Activated T-cell treated with anti-CD3 and anti-CD28 coated beads, Interleukin-2, amount 50 U/mL, for 1 hour (primary cell): Measurements from ENCODE around the gene KCNA3.

ENCODE experiments used
- DNase-seq: peaks from one replicate; pipeline ENCODE4 v3.0.0-alpha.2; 2020

KCNA3 gene

DNA sequence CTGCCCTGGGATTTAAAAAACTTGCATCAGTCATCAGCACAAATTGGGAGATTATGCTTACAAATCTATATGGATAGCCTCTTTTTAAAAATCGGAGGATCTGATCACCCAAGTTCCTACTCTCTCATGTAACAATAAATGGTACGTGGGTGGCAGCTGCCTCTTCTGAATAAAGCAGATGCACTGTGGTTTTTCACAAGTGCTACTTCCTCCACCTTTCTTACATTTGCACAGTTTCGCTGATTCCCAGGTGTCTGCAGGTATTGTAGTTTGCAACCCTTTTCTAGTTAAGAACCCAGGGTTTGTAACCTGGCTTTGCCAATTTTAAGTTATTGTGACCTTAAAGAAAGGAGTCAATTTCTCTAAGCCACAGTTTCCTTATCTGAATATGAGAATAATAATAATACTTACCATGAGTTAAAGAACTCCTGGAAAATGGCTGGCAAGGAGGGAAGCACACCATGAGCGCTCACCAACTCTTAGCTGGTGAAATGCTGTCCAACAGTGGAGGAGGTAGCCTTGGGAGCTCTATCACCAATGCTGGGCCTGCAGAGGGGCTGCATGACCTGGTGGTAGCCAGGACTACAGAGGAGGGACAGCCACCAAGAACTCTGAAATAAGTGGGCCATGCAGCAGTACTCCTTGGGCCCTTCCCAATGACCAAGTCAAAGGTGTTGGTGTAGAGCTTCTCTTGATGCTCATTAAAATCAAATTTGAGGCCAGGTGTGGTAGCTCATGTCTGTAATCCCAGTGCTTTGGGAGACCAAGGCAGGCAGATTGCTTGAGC is 38.4 kb downstream of the KCNA3 start:
- DNase-seq: no peak

DNA sequence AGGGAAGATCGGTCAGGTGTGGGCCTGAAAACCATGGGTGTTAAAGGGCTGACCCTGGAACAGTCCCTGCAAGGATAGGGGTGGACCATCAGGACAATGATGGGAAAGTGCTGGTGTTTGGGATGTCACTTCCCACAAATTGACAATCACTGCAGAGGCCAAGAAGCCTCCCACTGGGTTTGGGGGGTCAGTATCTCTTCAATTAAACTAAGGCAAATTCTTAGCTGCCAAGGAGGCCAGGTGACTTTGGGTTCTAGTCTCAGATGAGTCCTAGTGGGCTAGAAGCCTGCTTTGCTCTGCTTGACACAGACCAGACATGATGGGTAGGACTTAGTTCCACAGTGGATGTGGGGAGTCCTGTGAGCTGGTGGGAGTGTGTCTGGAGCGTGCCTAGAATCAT is 39.3 kb downstream of the KCNA3 start:
- DNase-seq: no peak

DNA sequence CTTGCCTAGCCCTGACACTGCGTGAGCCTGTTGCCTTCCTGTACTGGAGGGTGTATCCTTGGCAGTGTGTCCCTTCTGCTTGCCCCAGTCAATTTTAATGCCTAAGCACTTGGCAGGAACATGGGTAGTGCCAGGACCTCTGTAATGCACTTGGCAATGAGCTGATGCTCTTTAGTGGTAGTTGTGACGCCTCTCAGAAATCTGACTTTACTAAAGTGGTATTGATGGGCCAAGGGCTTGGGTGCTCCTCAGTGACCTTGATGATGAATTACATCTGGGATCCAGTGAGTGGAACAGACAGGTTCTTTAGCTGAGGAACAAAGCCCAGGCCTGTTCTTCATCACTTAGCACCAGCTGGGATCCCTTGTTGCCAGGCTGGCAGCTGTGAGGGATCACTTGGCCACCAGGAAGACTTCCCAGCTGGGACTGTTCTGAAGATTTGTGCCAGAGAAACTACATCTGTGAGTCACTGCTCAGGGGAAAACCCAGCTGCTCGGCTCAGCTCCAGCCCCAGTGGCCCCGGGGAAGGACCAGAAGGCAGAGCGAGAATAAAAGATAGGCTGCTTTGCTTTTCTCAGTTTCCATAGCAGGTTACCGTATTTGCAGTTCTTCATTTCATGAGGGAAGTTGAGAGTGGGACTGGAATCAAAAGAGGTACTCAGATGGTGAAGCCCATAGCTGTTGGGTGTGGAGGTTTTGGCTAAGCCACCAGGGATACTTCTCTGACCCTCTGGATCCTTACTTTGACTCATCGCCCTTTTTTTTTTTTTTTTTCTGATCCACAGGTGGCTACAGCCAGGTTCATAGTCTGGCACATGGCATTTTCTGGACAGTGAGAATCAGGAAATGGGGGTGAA is 40.1 kb downstream of the KCNA3 start:
- DNase-seq: peak; percentile 68

DNA sequence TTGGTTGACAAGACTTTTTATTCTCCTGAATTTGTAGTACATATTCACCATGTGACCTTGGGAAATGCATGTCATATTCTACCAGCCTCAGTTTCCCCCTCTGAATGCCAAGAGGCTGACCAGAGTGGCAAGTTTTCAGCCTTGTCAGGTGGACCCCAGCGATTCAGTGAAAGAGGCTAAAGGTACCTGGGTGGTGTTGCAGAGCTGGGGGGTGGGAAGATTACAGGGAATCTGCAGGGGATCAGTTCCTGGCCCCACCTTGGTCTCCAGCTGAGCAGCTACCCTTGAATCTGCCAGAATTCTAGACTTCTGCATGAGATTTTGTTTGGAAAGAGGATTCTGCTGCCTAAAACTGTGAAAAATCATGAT is 40.7 kb downstream of the KCNA3 start:
- no peak for DNase-seq

DNA sequence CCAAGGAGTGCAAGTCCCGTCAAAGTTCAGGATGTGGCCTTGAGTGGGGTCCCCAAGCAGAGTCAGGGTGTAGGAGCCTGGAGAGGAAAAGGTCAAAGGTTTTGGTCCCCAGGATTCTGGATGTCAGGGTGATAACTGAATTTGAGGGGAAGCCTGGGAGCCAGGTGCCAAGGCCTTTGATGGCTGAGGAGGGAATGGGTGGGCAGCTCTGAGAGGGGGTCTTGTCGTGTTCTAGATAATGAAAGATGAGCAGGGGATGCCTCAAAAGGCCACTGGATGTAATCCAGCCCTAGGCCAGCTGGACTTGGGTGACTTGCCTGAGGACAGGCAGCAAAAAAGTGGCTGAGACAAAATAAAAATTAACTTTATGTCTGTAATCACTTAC is 41.1 kb downstream of the KCNA3 start:
- no peak for DNase-seq

DNA sequence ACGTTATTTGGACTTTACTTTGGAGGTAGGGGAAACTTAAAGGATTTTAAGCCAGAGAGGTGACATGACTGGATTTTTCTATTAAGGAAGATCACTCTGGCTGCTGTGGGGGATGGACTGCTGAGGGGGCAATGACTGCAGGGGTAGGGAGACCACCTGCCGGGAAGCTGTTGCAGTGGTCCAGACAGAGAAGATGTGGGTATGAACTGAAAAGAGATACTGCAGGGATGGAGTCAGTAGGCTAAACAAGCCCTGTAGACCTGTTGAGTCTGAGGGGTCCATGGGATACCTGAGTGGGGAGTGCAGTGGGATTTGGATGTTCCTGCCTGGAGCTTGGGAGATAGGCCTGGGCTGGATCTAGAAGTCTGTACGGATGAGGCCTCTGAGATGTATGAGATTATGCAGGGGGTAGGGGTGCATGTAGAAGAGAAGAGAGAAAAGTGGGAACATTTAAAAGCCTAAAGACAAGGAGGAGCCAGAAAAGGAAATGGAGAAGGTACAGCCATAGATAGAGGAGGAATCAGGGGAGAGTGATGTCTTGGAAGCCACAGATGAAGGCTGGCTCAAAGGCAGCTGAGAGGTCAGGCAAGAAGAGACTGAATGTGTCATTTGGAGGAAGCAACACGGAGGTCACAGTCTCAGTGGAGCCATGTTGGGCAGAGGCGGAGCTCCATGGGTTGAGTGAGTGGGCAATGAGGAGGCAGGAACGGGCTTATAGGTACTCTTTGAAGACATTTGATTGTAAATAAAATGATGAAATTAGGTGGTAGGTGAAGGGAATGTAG is 42.7 kb downstream of the KCNA3 start:
- DNase-seq: no peak

DNA sequence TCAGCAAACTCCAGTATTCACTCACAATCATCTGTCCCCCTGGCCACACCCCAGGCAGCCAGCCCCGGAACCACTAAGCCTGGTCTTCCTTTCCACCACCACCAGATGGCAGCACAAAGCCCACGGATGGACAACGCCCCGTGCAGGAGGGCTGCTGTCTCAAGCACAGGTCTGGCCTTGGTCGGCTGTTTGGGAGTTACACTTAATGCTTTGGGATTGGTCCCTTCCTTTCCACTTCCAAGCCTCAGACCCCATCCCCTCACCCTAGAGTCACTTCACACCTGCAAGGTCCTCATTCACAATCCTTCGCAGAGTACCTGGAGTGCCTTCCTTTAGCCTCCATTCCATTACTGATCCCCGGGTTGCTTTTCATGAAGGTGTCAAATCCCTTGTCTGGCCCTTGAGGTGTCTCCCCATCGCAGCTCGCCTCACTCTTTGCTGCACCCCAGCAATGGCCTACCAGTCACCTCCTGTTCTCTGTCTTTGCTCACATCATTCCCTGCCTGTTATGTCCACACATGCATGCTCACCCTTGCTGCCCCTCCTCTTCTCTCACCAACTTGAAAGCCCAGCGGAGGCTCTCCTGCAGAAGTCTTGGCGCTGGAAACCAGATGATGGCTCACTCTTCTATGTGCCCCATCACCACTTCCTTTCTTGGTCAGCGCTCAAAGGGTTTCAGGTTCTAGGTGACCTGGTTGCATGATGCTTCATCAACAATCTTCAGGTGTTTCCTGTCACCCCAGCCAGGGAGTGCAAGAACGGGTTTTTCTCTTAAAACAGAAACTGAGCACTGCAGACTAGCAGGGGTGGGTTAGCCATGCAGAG is 43.7 kb downstream of the KCNA3 start:
- DNase-seq: peak; percentile 83

DNA sequence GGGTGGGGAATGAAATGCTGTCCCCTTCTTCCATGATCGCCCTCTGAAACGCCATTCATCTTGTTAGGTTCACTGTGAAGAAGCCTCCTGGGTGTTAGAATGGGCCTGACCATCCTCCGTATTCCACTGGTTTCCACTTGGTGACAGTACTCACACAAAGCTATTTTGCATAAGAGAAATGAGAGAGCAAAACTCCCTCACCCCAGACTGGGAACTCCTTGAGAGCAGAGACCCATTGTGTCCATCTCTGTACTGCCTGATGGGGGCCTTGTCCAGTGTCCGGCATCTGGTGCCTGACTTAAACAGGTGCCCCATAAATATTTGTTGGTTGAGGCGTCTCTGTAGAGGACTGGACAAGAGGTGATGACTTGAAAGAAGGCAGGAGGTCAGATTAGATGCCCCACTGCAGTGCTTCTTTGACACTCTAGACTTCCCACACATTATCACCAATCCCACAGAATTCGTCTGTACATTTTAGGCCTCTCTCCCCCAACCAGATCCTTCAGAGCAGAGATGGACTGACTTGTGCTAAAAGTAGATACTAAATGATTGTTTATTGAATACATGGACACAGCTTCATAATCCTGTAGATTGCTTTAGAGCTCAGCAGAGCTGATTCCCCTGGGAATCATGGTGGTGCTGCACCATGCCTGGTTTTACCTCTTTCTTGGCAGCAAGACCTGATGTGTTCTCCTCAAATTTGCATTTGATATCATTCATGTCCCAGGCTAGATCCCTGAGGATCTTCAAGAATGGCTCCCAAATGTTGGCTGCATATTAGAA is 46.2 kb downstream of the KCNA3 start:
- no peak for DNase-seq

DNA sequence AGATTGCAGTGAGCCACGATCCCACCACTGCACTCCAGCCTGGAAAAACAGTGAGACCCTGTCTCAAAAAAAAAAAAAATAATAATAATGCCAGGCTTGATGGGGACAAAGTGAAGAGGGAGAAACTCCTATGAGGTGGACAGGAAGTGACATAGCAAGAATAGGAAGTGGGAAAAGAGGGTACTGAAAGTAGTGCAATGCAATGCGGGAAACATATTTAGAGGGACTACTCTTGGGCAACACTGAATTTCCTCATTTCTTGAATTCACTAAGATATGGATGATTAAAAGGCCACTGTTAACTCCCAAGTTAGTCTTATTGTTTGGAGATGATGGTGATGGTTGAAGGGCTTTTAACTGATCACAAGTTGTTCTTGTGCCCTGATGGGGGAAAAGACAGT is 47.0 kb downstream of the KCNA3 start:
- DNase-seq: no peak

DNA sequence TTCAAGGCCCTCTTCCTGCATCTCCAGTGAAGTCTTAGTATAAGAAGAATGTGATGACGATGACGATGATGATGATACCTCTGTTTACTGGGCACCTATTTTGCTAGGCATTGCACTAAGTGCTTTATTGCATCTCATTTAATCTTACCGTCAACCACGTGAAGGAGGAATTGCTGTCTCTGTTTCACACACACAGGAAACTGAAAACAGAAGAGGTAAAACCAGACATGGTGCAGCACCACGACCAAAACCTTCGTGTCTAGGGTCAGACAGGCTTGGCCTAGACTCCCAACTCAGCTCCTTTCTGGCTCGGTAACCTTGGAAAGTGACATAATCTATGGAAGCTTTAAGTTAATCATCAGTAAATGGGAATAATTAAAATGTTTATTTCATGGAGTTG is 47.9 kb downstream of the KCNA3 start:
- no peak for DNase-seq
